ENCODE results near the gene TEX54.
A peak's percentile ranks its signal among the peaks of the same experiment; 100 is the strongest.

Gene TEX54

DNA sequence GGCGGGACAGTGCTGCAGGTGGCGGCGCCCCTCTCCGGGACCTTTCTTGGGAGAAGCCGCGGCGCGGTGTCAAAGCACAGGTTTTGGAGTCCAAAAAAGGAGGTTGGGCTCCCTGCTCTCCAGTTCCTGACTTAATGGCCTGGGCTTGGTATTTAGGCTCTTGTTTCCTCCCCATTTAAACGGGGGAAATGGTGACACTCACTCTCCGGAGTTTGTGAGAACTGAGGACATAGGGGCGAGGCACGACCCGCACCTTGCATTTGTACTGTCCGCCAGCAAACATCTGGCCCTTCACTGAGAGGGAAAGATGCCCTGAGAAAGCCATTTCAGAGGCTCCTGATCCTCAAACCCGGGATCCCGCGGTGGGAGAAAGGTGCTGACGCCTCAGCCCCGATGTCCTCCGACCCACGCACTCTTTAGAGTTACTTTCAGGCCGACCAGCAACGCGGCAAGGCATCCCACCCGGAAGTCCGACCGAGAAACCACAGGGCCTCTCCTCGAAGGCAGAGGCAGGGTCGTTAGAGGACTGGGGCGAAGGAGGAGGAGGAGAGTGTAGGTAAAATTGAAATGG lies 9.6 kb upstream of the TEX54 start:
- TF ChIP-seq FOXP2 (optimal IDR thresholded peaks at IDR 0.05; ENCODE audit: borderline replicate concordance, extremely low read depth, extremely low read length, insufficient read depth): no peak
- TF ChIP-seq POLR2AphosphoS5 (IDR thresholded peaks at IDR 0.05; ENCODE audit: low read depth, low read length): no peak
- TF ChIP-seq, protein P1, sequence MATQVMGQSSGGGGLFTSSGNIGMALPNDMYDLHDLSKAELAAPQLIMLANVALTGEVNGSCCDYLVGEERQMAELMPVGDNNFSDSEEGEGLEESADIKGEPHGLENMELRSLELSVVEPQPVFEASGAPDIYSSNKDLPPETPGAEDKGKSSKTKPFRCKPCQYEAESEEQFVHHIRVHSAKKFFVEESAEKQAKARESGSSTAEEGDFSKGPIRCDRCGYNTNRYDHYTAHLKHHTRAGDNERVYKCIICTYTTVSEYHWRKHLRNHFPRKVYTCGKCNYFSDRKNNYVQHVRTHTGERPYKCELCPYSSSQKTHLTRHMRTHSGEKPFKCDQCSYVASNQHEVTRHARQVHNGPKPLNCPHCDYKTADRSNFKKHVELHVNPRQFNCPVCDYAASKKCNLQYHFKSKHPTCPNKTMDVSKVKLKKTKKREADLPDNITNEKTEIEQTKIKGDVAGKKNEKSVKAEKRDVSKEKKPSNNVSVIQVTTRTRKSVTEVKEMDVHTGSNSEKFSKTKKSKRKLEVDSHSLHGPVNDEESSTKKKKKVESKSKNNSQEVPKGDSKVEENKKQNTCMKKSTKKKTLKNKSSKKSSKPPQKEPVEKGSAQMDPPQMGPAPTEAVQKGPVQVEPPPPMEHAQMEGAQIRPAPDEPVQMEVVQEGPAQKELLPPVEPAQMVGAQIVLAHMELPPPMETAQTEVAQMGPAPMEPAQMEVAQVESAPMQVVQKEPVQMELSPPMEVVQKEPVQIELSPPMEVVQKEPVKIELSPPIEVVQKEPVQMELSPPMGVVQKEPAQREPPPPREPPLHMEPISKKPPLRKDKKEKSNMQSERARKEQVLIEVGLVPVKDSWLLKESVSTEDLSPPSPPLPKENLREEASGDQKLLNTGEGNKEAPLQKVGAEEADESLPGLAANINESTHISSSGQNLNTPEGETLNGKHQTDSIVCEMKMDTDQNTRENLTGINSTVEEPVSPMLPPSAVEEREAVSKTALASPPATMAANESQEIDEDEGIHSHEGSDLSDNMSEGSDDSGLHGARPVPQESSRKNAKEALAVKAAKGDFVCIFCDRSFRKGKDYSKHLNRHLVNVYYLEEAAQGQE (IDR thresholded peaks at IDR 0.05; ENCODE audit: insufficient read depth in 1 of 2, low read depth in 2 of 2, low read length in 2 of 2): no peak
- no peak for TF ChIP-seq SIN3A (IDR thresholded peaks at IDR 0.05; ENCODE audit: borderline replicate concordance, insufficient read depth, low read length)
- TF ChIP-seq TAF1 (IDR thresholded peaks at IDR 0.05; ENCODE audit: borderline replicate concordance, insufficient read depth, low read length): no peak

DNA sequence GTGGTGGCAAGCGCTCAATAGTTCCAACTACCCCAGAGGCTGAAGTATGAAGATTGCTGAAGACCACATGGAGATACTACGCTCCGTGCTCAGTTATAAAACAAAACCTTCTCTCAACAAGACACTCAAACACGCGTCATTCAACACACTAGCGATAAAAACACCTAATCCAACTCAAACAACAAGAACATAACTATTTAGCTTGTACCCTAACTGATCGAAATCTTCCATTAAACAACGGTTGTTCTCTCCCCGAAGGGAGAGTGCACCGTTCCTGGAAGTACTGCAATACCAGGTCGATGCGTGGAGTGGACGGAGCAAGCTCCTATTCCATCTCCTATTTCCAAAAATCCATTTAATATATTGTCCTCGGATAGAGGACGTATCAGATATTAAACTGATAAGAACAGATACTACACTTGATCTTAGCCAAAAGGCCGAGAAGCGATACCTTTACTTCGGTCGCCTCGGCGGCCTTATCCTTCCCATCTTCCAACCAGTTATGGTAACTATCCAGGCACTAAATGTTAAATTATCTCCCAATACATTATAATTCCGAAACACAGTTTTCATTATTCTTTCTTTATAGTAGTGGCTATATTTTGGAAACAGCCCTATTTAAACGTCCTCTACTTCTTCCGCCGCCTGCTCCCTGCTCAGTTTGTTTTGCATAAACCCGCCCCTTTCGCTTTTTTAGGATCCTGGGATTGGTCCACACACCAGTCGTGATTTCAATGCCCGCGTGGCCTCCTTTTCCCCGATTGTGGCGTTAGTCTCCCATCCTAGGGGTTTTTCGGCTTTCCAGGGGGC lies 8.9 kb upstream of the TEX54 start:
- TF ChIP-seq FOXP2 (optimal IDR thresholded peaks at IDR 0.05; ENCODE audit: borderline replicate concordance, extremely low read depth, extremely low read length, insufficient read depth): no peak
- TF ChIP-seq SIN3A (IDR thresholded peaks at IDR 0.05; ENCODE audit: borderline replicate concordance, insufficient read depth, low read length): peak; percentile 100
- TF ChIP-seq, protein P1 (IDR thresholded peaks at IDR 0.05; ENCODE audit: insufficient read depth in 1 of 2, low read depth in 2 of 2, low read length in 2 of 2): peak in 1 of 2 experiments; percentile 68; a peak in 2 of 4 replicates
- TF ChIP-seq TAF1 (IDR thresholded peaks at IDR 0.05; ENCODE audit: borderline replicate concordance, insufficient read depth, low read length): peak; percentile 76; the same call in 1 of the 2 replicates
- TF ChIP-seq POLR2AphosphoS5 (IDR thresholded peaks at IDR 0.05; ENCODE audit: low read depth, low read length): peak; percentile 100

DNA sequence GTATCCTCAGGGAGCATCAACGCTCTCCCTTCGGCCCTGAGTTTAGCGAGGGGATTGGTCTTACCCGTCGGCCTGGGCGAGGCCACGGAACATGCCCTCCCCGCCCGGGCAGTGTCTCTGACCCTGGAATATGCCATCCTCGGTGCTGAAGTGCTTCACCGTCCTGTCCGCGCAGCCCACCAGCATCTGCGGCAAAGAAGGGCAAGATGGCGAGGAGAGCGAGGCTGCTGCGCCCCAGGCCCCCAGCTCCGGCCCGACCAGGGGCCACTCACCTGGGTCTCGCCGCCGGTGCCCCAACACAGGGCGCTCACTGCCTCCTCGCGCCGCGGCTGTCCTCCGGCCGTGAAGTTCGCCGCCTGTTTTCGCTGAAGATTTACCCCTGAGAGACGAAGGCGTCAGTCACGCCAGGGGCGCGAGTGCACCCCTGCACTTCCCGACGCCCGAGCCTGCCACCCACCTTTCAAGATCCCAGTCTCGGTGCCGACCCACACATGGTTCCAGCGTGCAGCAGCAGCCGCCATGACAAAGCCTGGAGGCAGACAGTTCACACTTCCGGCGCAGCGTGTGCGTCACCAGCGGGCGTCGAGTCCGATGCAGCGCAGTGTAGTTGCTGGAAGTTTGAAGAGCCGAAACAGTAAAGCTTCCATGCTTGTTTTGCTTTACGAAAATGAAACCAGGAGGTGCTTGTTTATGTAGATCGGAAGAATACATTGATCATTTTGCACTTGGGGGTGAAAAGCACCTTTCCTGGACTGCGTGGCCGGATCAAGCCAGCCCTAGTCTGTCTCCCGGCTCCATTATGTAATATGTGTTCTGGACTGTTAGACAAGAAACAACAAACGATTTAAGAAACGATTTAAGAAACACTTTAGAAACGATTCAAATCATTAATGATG lies 6.7 kb upstream of the TEX54 start, which contains the start of gene WDR74:
WDR74 (minus strand) TSS at position 541 of the 896 bp plus-strand sequence; CDS start at position 521, 20 bp downstream.
- TF ChIP-seq POLR2AphosphoS5 (IDR thresholded peaks at IDR 0.05; ENCODE audit: low read depth, low read length): peak; percentile 97
- peak; percentile 97 for TF ChIP-seq SIN3A (IDR thresholded peaks at IDR 0.05; ENCODE audit: borderline replicate concordance, insufficient read depth, low read length)
- TF ChIP-seq TAF1 (IDR thresholded peaks at IDR 0.05; ENCODE audit: borderline replicate concordance, insufficient read depth, low read length): peak; percentile 96
- TF ChIP-seq FOXP2 (optimal IDR thresholded peaks at IDR 0.05; ENCODE audit: borderline replicate concordance, extremely low read depth, extremely low read length, insufficient read depth): peak; percentile 92
- TF ChIP-seq, protein P1 (IDR thresholded peaks at IDR 0.05; ENCODE audit: insufficient read depth in 1 of 2, low read depth in 2 of 2, low read length in 2 of 2): peak; percentile 43; a peak in 1 of 4 replicates

DNA sequence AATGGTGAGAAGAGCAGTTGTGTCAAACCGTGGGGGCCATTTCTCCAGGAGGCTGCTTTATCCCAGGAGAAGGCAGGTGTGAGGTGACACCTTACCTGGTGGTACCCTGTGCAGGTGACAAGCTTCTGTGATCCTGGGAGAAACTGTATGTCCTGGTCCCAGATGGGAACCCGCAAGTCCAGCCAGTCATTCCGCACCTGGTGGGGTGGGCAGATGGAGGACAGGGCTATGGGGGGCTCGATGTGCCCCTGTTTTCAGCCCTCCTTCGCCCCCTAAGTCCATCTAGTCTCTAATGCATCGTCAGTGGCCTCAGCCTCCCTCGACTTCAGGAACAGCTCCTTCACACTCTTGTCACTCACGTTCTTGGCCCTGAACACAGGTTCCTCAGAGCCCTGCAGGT lies 2.7 kb upstream of the TEX54 start:
- TF ChIP-seq SIN3A (IDR thresholded peaks at IDR 0.05; ENCODE audit: borderline replicate concordance, insufficient read depth, low read length) (no peak), TAF1 (IDR thresholded peaks at IDR 0.05; ENCODE audit: borderline replicate concordance, insufficient read depth, low read length) (no peak), FOXP2 (optimal IDR thresholded peaks at IDR 0.05; ENCODE audit: borderline replicate concordance, extremely low read depth, extremely low read length, insufficient read depth) (no peak), POLR2AphosphoS5 (IDR thresholded peaks at IDR 0.05; ENCODE audit: low read depth, low read length) (no peak)
- TF ChIP-seq, protein P1 (IDR thresholded peaks at IDR 0.05; ENCODE audit: insufficient read depth in 1 of 2, low read depth in 2 of 2, low read length in 2 of 2): no peak

All from PFSK-1 (cell line).